Measurements from ENCODE around the gene UBE2R2.

- TF ChIP-seq EZH2 (IDR thresholded peaks at IDR 0.05; ENCODE audit: borderline replicate concordance, insufficient read depth, low read length, poor library complexity, severe bottlenecking) (no peak), CTCF (IDR thresholded peaks at IDR 0.05; ENCODE audit: poor library complexity, severe bottlenecking) (no peak)
These were observed 89.8 kb downstream of the UBE2R2 start for GRCh38 chr9:33906769-33907168.

Data from neural cell (in vitro differentiated cells).